Gastroesophageal sphincter (tissue), 4 donors: ENCODE data around the gene GRIK3. TPM values are rescaled to one million over a fixed set of nuclear protein-coding genes. Genes with fewer than 3 reads are reported as not detected.

Experiments
- ATAC-seq: fragments of 150-250 bp; one replicate; pipeline ENCODE4 v1.9.1; 2016; ENCODE audit warnings: mild to moderate bottlenecking, moderate library complexity
- H3K27ac ChIP-seq, 4 donors: fragments of 200-600 bp; sonication (generic) in 3 of 4; 1 replicate in 3 of 4; 2 replicates in 1 of 4; pipeline ENCODE4 v1.5.1; 2016 to 2019
- H3K27me3 ChIP-seq: fragments of 200-600 bp; sonication (generic); one replicate; pipeline ENCODE4 v1.5.1; 2019
- H3K36me3 ChIP-seq, 2 donors: fragments of 200-600 bp; sonication (generic); one replicate each; pipeline ENCODE4 v1.5.1; 2019; ENCODE audit warnings: control low read depth in 1 of 2
- H3K4me1 ChIP-seq, 3 donors: fragments of 200-600 bp; sonication (generic); 1 replicate in 2 of 3; 2 replicates in 1 of 3; pipeline ENCODE4 v1.5.1; 2016 to 2019; ENCODE audit warnings: control low read depth in 2 of 3
- H3K4me3 ChIP-seq, 2 donors: fragments of 200-600 bp; sonication (generic); one replicate each; pipeline ENCODE4 v1.5.1; 2019; ENCODE audit warnings: mild to moderate bottlenecking in 1 of 2, moderate library complexity in 1 of 2
- H3K9me3 ChIP-seq, 3 donors: fragments of 200-600 bp; sonication (generic); one replicate each; pipeline ENCODE4 v1.5.1; 2017 to 2019; ENCODE audit warnings: control low read depth in 2 of 3
- CTCF ChIP-seq, 4 experiments: fragments of 200-600 bp in 2 of 4; fragments of 450-650 bp in 2 of 4; sonication (generic) in 1 of 4; IDR thresholded peaks; one replicate each; pipeline ENCODE4 v1.5.1; 2017 to 2019; ENCODE audit warnings: antibody characterized with exemption in 4 of 4, mild to moderate bottlenecking in 2 of 4, moderate library complexity in 2 of 4
- EP300 ChIP-seq: sonication (generic); formaldehyde crosslinking; IDR thresholded peaks from one replicate; pipeline ENCODE4 v1.6.1; 2017; ENCODE audit warnings: antibody characterized with exemption, mild to moderate bottlenecking
- POLR2A ChIP-seq, 2 donors: fragments of 450-650 bp; IDR thresholded peaks; one replicate each; pipeline ENCODE4 v1.6.1; 2017; ENCODE audit warnings: antibody characterized with exemption in 2 of 2, mild to moderate bottlenecking in 2 of 2, moderate library complexity in 1 of 2
- POLR2AphosphoS5 ChIP-seq: sonication (generic); formaldehyde crosslinking; IDR thresholded peaks from one replicate; pipeline ENCODE4 v1.6.1; 2017; ENCODE audit warnings: antibody characterized with exemption
- WGBS, 2 donors: methylation state at CpG; one replicate each; pipeline ENCODE4 v1.1.5; 2018; ENCODE audit warnings: low coverage in 1 of 2; 5-methylcytosine and 5-hydroxymethylcytosine counted together
- total RNA-seq, 4 donors: library from RNA; depleted of rRNA; stranded (reverse); fragments of >200 nt; gene quantifications; one replicate each; pipeline ENCODE4 v1.1.0, GENCODE V29; 2016

GRIK3 gene
- total RNA-seq, 4 donors from 2014 or later, result 3.1 to 7.8 (median 5.0) TPM

GRCh38 chr1:36977731-36978406 is 56.4 kb downstream of the GRIK3 start:
- H3K27me3 ChIP-seq, result peaks cover 72% of the 10 kb centered on the region
- WGBS, 2 donors, result 57 to 64% methylated on average over 6 to 7 of the region's 9 CpGs
- no peak overlapping the region for H3K4me3 ChIP-seq
- TF ChIP-seq POLR2A (IDR thresholded peaks at IDR 0.05) (no peak), POLR2AphosphoS5 (no peak), CTCF (IDR thresholded peaks at IDR 0.05) (no peak), EP300 (no peak)
- H3K27ac ChIP-seq, result no peak overlapping the region
- H3K9me3 ChIP-seq, result peaks cover 0 to 8% (median 0%) of the 10 kb centered on the region in 3 donors
- H3K36me3 ChIP-seq, result no peaks in the 10 kb centered on the region
- no peak for ATAC-seq
- H3K4me1 ChIP-seq, result no peaks in the 10 kb centered on the region

- Histone ChIP-seq H3K27ac (no peak overlapping the region), H3K36me3 (no peaks in the 10 kb centered on the region)
- WGBS, 2 donors, result 26 to 54% methylated on average over 3 to 5 of the region's 5 CpGs
Measured at GRCh38 chr1:36975642-36976041, 58.7 kb downstream of the GRIK3 start.

GRCh38 chr1:36973056-36973455 is 61.3 kb downstream of the GRIK3 start:
- Histone ChIP-seq H3K36me3 (no peaks in the 10 kb centered on the region), H3K9me3 (peaks cover 0 to under 1% (median 0%) of the 10 kb centered on the region in 3 donors), H3K27ac (no peak overlapping the region), H3K4me3 (no peak overlapping the region), H3K4me1 (no peaks in the 10 kb centered on the region), H3K27me3 (peaks cover 31% of the 10 kb centered on the region)
- TF ChIP-seq CTCF (IDR thresholded peaks at IDR 0.05), result no peak
- no peak for TF ChIP-seq EP300
- no peak for TF ChIP-seq POLR2A (IDR thresholded peaks at IDR 0.05)
- TF ChIP-seq POLR2AphosphoS5, result no peak
- 63% methylated on average over 3 of the region's 4 CpGs; no CpG with 5 or more reads in 1 of the 2 donors for WGBS, 2 donors
- no peak for ATAC-seq

More at GRCh38 chr1:36975642-36976041, 58.7 kb downstream of the GRIK3 start:
- ATAC-seq, result no peak
- peaks cover 56% of the 10 kb centered on the region for H3K27me3 ChIP-seq
- no peak overlapping the region for H3K4me3 ChIP-seq
- TF ChIP-seq EP300 (no peak), POLR2AphosphoS5 (no peak), POLR2A (IDR thresholded peaks at IDR 0.05) (no peak), CTCF (IDR thresholded peaks at IDR 0.05) (no peak)
- peaks cover 0 to 8% (median 0%) of the 10 kb centered on the region in 3 donors for H3K9me3 ChIP-seq
- H3K4me1 ChIP-seq, result no peaks in the 10 kb centered on the region

GRCh38 chr1:36971852-36972618 is 62.3 kb downstream of the GRIK3 start:
- H3K4me1 ChIP-seq, result no peaks in the 10 kb centered on the region
- H3K27ac ChIP-seq, result no peak overlapping the region
- H3K4me3 ChIP-seq, result no peak overlapping the region
- H3K36me3 ChIP-seq, result no peaks in the 10 kb centered on the region
- TF ChIP-seq EP300, result no peak
- TF ChIP-seq POLR2AphosphoS5, result no peak
- TF ChIP-seq CTCF (IDR thresholded peaks at IDR 0.05), result no peak
- 62 to 63% methylated on average over 5 to 9 of the region's 14 CpGs for WGBS, 2 donors
- no peak for ATAC-seq
- H3K9me3 ChIP-seq, result no peaks in the 10 kb centered on the region
- H3K27me3 ChIP-seq, result peaks cover 24% of the 10 kb centered on the region
